Activated CD4-positive, alpha-beta T cell treated with anti-CD3 and anti-CD28 coated beads for 48 hours (primary cell): ENCODE data around the gene CXorf38.
"Not testable (repeated sequence)": the region's sequence is repeated elsewhere in the genome, so short reads cannot be mapped to it uniquely, and the experiment has no call there.

Experiments used
- DNase-seq: peaks from one replicate; pipeline ENCODE4 v3.0.0-alpha.2; 2020

CXorf38 gene

GRCh38 chrX:40625294-40625693 lies 22.1 kb downstream of the CXorf38 start:
- no peak for DNase-seq

DNA sequence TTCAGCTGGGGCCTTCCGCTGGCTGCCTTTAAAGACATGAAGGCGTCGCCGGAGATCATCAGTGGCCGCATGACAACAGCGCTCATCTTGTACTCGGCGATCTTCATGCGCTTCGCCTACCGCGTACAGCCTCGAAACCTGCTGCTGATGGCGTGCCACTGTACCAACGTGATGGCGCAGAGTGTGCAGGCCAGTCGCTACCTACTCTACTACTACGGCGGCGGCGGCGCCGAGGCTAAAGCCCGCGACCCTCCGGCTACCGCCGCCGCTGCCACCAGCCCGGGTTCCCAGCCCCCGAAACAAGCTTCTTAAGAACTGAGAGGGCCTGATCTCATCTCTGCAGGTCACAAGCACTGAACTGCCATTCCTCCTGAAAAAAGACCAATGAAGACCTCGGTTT lies 23.7 kb downstream of the CXorf38 start:
- DNase-seq = no peak

DNA sequence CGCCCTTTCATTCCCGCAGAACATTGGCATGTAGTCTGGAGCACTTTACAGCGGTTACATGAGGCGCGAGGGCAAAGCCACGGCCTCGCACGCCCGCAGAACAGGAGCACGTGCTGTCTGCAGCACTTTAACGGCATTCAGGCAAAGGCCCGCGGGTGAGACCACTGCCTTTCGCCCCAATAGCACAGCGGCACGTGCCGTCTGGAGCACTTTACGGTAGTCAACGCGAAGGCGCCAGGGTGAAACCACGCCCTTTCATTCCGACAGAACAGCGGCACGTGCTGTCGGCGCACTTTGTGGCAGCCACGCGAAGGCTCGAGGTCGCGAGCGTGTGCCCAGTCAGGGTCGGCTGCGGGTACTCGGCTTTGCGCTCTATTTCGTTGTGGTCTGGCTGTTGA lies 24.2 kb downstream of the CXorf38 start, which contains the start of gene MPC1L:
TSS of gene MPC1L (plus strand) at position 290 of the 398 bp plus-strand sequence. CDS start 138 bp downstream, outside the sequence.
- DNase-seq = no peak

GRCh38 chrX:40622479-40623138 lies 24.8 kb downstream of the CXorf38 start:
- no peak for DNase-seq

DNA sequence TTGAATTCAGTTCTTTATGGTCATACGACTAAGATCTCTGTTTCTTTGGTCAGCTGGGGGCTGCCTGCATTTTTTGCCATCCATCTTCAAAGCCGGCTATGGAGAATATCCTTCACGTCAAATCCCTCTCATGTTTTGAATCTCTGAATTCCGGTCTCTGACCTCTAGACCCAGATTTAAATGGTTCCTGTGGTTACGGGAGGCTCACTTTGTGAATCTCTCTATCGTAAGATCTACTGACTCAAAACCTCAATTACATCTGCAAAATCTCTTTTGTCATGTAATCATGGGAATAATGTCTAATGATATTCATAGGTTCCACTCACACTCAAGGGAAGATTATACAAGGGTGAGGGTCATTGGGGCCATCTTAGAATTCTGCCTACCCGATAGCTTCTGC lies 29.8 kb downstream of the CXorf38 start:
- DNase-seq = no peak

DNA sequence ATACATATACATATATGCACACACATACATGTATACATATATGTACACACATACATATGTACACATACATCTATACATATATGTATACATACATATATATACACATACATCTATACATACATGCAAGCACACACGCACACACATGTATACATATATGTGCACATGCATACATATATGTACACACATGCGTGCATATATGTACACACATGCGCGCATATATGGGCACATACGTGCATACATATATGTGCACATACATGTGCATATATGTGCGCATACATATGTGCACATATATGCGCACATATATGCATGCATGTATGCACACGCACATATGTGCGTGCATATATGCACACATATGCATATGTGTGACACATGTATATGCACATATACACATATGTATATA lies 31.4 kb downstream of the CXorf38 start:
- no peak for DNase-seq

DNA sequence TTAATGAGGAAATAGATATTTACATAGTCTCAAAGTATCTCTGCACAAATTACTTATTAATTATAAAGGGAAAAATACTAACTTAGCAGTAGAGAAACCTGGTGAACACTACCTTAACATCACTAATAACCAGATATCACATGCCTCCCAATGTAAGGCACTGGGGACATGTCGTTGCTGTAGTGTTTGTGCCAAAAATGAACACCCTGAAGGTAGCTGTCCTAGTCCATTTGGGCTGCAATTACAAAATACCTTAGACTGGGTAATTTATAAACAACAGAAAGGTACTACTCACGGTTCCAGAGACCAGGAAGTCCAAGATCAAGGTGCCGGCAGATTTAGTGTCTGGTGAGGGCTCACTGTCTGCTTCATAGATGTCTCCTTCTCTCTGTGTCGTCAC lies 34.9 kb downstream of the CXorf38 start:
- DNase-seq = no peak

- DNase-seq = no peak
Measured at GRCh38 chrX:40607381-40607780, 40.0 kb downstream of the CXorf38 start.

GRCh38 chrX:40603446-40603845 lies 43.9 kb downstream of the CXorf38 start:
- DNase-seq = no peak

GRCh38 chrX:40589616-40590321 lies 57.6 kb downstream of the CXorf38 start:
- peak; percentile 36 for DNase-seq

GRCh38 chrX:40587623-40588022 lies 59.7 kb downstream of the CXorf38 start:
- DNase-seq = not testable (repeated sequence)

- DNase-seq = no peak
Measured at GRCh38 chrX:40582811-40583210, 64.5 kb downstream of the CXorf38 start.

- DNase-seq = not testable (repeated sequence)
Measured at GRCh38 chrX:40582178-40582577, 65.2 kb downstream of the CXorf38 start.

- DNase-seq = peak; percentile 8
Measured at GRCh38 chrX:40581336-40581920, 65.9 kb downstream of the CXorf38 start.

DNA sequence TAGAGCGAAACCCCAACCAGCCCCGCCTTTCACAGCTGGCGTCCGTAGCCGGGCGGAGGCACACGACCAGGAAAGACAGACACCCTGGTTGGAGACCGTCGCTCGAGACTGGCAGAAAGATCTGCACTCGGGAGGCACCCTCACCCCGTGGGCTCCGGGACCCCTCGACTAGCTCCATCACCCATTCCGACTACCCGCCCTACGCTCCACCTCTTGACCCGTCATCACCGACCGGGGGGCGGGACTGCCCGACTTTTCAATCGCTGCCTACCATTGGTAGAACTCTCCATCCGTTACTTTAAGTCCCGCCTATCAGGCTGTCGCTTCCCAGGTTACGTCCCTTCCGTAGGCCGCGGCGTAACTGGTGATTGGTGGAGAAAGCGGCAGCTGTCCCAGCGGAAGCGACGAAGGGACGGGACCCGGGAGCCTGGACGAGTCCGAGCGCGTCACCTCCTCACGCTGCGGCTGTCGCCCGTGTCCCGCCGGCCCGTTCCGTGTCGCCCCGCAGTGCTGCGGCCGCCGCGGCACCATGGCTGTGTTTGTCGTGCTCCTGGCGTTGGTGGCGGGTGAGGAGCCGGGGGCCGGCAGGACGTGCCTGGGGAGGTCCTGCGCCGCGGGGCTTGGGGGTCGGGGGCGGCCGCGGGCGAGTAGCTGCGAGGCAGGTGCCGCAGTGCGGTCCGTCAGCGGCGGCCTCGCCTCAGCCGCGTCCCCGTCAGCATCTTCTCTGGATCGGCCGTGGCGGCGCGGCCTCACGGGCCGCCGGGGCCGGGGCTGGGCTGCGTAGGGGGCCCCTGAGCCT lies 66.6 kb downstream of the CXorf38 start, which contains the start of gene ATP6AP2:
TSS of gene ATP6AP2 (plus strand) at position 434 of the 799 bp plus-strand sequence. CDS start at position 530, 96 bp downstream.
- DNase-seq = peak; percentile 93

DNA sequence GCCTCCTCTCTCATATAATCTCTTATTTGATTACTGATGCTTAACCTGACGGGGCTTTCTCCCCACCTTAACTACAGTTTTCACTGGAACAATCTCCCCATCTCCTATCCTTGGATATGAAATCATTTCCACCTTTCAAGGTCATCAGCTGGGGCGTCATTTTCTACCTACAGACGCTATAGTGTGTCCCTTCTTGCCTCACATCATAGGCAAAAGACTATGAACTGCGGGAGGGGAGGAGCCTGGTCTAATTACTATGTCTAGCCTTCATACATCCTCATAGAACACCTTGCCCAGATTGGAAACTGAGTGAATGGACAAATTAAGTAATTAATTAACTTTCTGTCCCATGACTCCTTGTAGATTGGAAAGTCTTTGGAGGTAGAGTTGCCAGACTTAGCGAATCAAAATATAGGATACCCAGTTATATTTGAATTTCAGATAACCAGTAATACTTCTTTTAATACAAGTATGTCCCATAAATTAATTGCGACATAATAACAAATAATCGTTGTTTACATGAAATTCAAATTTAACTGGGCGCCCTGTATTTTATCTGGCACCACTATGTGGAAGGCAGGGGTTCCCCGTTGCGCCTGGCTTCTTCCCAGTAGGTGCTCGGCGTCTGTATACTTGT lies 67.3 kb downstream of the CXorf38 start:
- DNase-seq = no peak

DNA sequence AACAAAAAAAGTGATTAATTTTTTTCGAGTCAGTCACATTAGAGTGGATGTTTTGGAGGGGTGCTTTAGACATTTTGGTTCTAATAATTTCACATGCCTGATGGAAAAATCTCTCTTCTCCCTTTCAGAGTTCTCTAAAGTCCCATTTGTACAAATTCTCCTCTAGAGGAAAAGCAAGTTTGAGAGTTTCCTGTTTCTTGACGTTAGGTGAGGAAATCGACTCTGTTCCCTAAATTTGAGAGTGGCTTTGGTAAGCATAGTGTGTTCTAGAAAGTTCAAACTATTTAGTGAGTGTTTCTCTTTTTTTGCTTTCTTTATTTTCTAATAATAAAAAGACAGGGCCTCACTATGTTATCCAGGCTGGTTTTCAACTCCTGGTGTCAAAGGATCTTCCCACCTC lies 68.2 kb downstream of the CXorf38 start:
- DNase-seq = no peak

DNA sequence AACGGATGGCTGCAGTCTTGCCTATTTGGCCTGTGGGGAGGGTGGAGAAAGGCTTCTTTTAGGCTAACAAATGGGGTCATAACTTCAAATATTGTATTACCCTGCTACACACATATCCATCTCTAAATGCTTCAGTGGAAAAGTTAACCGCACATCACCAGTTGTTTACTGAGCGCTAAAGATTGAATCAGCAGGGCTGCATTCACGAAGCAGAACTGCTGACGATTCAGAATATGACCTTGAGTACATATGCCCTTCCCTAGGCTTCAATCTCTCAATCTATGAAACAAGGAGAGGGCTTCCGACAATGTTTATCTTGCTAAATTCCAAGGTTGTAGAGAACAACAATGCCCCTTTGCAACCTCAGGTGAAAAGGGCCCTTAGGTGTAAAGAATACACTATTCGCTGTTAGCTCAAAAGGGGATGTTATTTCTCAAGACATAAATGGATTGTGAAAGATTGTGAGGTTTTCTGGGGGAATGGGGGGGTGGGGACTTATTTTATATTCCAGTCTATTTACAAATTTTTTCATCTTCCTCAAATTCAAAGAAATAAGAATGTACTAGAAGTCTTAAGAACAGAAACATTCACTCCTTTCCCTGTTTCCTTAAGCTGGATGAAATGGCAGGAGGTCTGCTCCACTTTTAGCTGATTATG lies 69.2 kb downstream of the CXorf38 start:
- DNase-seq = no peak
